IMR-90 (cell line): ENCODE data around the gene TPGS1. TPM values are rescaled to one million over a fixed set of nuclear protein-coding genes. Genes with fewer than 3 reads are reported as not detected.

Experiments
- ATAC-seq: fragments of 200-7000 bp; cut with Tn5 transposase; 2 replicates; pipeline ENCODE4 v1.9.1; 2020; ENCODE audit warnings: low read depth, mild to moderate bottlenecking, moderate library complexity
- BruUV-seq: library from RNA; stranded (reverse); fragments of 400-500 nt; replicated peaks from 2 replicates; lab custom pipeline; 2021; lab: Mats Ljungman, UMichigan
- CTCF ChIA-PET: fragments of 300-600 bp; formaldehyde crosslinking; extraction: SDS; loops from one replicate; lab custom pipeline; 2021; ENCODE audit warnings: antibody characterized with exemption; lab: Yijun Ruan, JAX
- POLR2A ChIA-PET: fragments of 300-600 bp; sonication (Branson Sonifier 250); formaldehyde crosslinking; loops from one replicate; lab custom pipeline; 2022; ENCODE audit warnings: antibody characterized with exemption; ENCODE audit not compliant: unreplicated experiment; lab: Charles Lee
- DNase-seq: peaks from one replicate; pipeline ENCODE4 v3.0.0; 2013
- H2AFZ ChIP-seq: replicated peaks from 2 replicates; pipeline ENCODE3; 2013; ENCODE audit warnings: low read length, mild to moderate bottlenecking; ENCODE audit not compliant: poor library complexity
- H2AK5ac ChIP-seq: 2 replicates; pipeline ENCODE4 v1.6.1; 2013; ENCODE audit warnings: low read depth, low read length, inconsistent platforms
- H2AK9ac ChIP-seq: replicated peaks from 2 replicates; pipeline ENCODE3; 2013; ENCODE audit warnings: mild to moderate bottlenecking, low read depth, low read length, moderate library complexity; ENCODE audit not compliant: poor library complexity
- H2BK120ac ChIP-seq: 2 replicates; pipeline ENCODE4 v1.6.1; 2013; ENCODE audit warnings: low read depth, low read length, inconsistent platforms
- H2BK15ac ChIP-seq: 3 replicates; pipeline ENCODE4 v1.6.1; 2013; ENCODE audit warnings: low read depth, low read length, inconsistent platforms
- H2BK20ac ChIP-seq: 2 replicates; pipeline ENCODE4 v1.6.1; 2013; ENCODE audit warnings: low read depth, mild to moderate bottlenecking, inconsistent platforms, low read length, moderate library complexity
- H2BK5ac ChIP-seq: 2 replicates; pipeline ENCODE4 v1.6.1; 2013; ENCODE audit warnings: mild to moderate bottlenecking, low read depth, low read length, inconsistent platforms; ENCODE audit not compliant: poor library complexity, severe bottlenecking
- H3K14ac ChIP-seq: replicated peaks from 2 replicates; pipeline ENCODE4 v1.6.1; 2013; ENCODE audit warnings: low read depth, low read length, inconsistent platforms
- H3K18ac ChIP-seq: 2 replicates; pipeline ENCODE4 v1.6.1; 2013; ENCODE audit warnings: low read depth, low read length, control low read depth
- H3K23ac ChIP-seq: 2 replicates; pipeline ENCODE4 v1.6.1; 2013; ENCODE audit warnings: low read depth, low read length, inconsistent platforms
- H3K27ac ChIP-seq: 2 replicates; pipeline ENCODE4 v1.5.1; 2013; ENCODE audit warnings: mild to moderate bottlenecking, control low read depth, low read length; ENCODE audit not compliant: insufficient read depth
- H3K27me3 ChIP-seq: 2 replicates; pipeline ENCODE4 v1.6.1; 2013; ENCODE audit warnings: low read length; ENCODE audit not compliant: control insufficient read depth, insufficient read depth
- H3K36me3 ChIP-seq: 2 replicates; pipeline ENCODE4 v1.6.1; 2013; ENCODE audit warnings: low read length, mixed read lengths; ENCODE audit not compliant: control insufficient read depth, insufficient read depth
- H3K4ac ChIP-seq: 2 replicates; pipeline ENCODE4 v1.6.1; 2013; ENCODE audit warnings: low read depth, low read length, inconsistent platforms
- H3K4me1 ChIP-seq: 2 replicates; pipeline ENCODE4 v1.6.1; 2013; ENCODE audit warnings: low read length, mixed read lengths; ENCODE audit not compliant: control insufficient read depth, insufficient read depth
- H3K4me2 ChIP-seq: 2 replicates; pipeline ENCODE4 v1.6.1; 2013; ENCODE audit warnings: low read depth, mild to moderate bottlenecking, control low read depth, low read length, moderate library complexity
- H3K4me3 ChIP-seq: 2 replicates; pipeline ENCODE4 v1.5.1; 2013; ENCODE audit warnings: low read depth, mild to moderate bottlenecking, control low read depth, low read length, moderate library complexity; ENCODE audit not compliant: insufficient read depth
- H3K56ac ChIP-seq: 2 replicates; pipeline ENCODE4 v1.6.1; 2013; ENCODE audit warnings: low read length, inconsistent platforms; ENCODE audit not compliant: insufficient read depth; ENCODE audit errors: extremely low read depth
- H3K79me1 ChIP-seq, 2 experiments: 2 replicates each; pipeline ENCODE4 v1.6.1; 2013; ENCODE audit warnings: low read length in 2 of 2, inconsistent platforms in 1 of 2, low read depth in 1 of 2
- H3K9ac ChIP-seq: 2 replicates; pipeline ENCODE4 v1.6.1; 2013; ENCODE audit warnings: low read depth, low read length, control low read depth
- H3K9me1 ChIP-seq: 2 replicates; pipeline ENCODE4 v1.6.1; 2013; ENCODE audit warnings: low read length, inconsistent platforms; ENCODE audit not compliant: insufficient read depth
- H3K9me3 ChIP-seq: 2 replicates; pipeline ENCODE4 v1.6.1; 2013; ENCODE audit warnings: low read length; ENCODE audit not compliant: control insufficient read depth, insufficient read depth
- H4K20me1 ChIP-seq: 2 replicates; pipeline ENCODE4 v1.6.1; 2013; ENCODE audit warnings: low read length, inconsistent platforms; ENCODE audit not compliant: insufficient read depth
- H4K5ac ChIP-seq: 2 replicates; pipeline ENCODE4 v1.6.1; 2013; ENCODE audit warnings: mild to moderate bottlenecking, low read depth, low read length, control low read depth
- H4K8ac ChIP-seq, 2 experiments: 2 replicates each; pipeline ENCODE4 v1.6.1; 2013; ENCODE audit warnings: low read depth in 2 of 2, low read length in 2 of 2, control low read depth in 1 of 2, inconsistent platforms in 1 of 2
- H4K91ac ChIP-seq: 2 replicates; pipeline ENCODE4 v1.6.1; 2013; ENCODE audit warnings: low read depth, low read length, inconsistent platforms; ENCODE audit not compliant: insufficient read depth
- FOS ChIP-seq: fragments of 150-350 bp; IDR thresholded peaks from 2 replicates; pipeline ENCODE4 v1.6.1; 2016; ENCODE audit warnings: low read depth, low read length
- MXI1 ChIP-seq: IDR thresholded peaks from 2 replicates; pipeline ENCODE4 v1.6.1; 2012; ENCODE audit warnings: low read depth, mild to moderate bottlenecking, low read length, moderate library complexity, borderline replicate concordance
- WGBS, 2 experiments: methylation state at CpG; one replicate each; pipeline versions ENCODE4 v1.1.5 to v1.1.7; 2013; ENCODE audit warnings: missing lambda C conversion rate in 2 of 2; ENCODE audit not compliant: insufficient read length in 1 of 2; ENCODE audit errors: extremely low coverage in 2 of 2; 5-methylcytosine and 5-hydroxymethylcytosine counted together
- dilution Hi-C: fragments of 300-500 bp; cut with HindIII; formaldehyde crosslinking; loops from one replicate; pipeline ENCODE4 v1.14.3; 2018; ENCODE audit warnings: low sequenced_read_pairs; ENCODE audit not compliant: unreplicated experiment
- in situ Hi-C: fragments of 300-500 bp; cut with MboI; formaldehyde crosslinking; loops from 3 replicates; pipeline ENCODE4 v1.14.3; 2019; ENCODE audit warnings: low sequenced_read_pairs, inconsistent platforms, mixed read lengths
- intact Hi-C: fragments of 100-400 bp; cut with micrococcal nuclease; formaldehyde crosslinking; loops from 2 replicates; pipeline ENCODE4 v1.10.0; 2022
- polyA plus RNA-seq, 3 experiments: library from polyadenylated mRNA; depleted of rRNA; stranded (reverse); fragments of >200 nt; gene quantifications; 2 replicates each; pipeline ENCODE4 v1.2.3, GENCODE V29; 2012; ENCODE audit warnings: low replicate concordance in 1 of 3
- total RNA-seq: library from RNA; depleted of rRNA; stranded (reverse); fragments of >200 nt; gene quantifications from 2 replicates; pipeline ENCODE4 v1.2.3, GENCODE V29; 2012

The TPGS1 gene
- total and polyA plus RNA-seq, 2 of the 4 experiments (the other 2 are of a cell fraction): 2.7 to 6.3 TPM

DNA sequence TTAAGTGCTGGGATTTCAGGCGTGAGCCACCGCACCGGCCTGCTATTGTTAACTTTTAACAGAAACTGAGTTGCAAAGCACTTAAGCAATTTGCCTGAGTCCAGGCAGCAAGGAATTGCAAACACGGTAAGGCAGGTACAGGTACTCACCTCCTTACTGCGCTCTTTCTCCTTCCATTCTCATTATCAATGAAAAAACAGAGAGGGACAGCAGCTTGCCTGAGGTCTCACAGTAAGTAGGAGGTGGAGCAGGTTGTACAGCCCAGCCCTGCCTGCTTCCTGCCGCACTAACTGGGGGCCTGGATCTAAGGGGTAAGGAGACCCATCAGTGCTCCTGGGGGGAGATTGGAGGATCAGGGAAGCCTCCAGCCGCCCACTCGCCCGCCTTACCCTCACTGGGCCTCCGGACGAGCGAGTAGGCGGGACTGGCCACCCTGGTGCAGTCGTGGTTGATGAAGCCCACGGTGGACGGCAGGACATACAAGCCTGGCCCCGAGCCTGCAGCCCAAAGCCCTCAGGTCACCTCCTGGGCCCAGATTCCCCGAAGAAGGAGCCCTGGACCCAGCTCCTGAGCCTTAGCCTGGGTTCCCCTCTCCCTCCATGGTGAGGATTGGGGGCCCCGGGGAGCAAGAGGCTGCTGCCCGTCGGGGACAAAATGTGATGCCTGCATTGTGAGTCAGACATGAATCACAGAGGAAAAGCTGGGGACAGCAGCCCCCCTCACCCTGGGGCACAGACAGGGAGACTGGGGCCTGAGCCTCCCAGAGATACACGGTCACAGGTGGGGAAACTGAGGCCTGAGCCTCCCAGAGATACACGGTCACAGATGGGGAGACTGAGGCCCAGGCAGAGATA lies 35.1 kb upstream of the TPGS1 start:
- Histone ChIP-seq H2BK5ac (no peak overlapping the region), H3K27me3 (no peaks in the 10 kb centered on the region; the same call in 1 of the 2 replicates), H3K79me1 (no peaks in the 10 kb centered on the region), H4K5ac (no peak overlapping the region), H3K9me3 (no peaks in the 10 kb centered on the region), H2BK20ac (no peak overlapping the region), H3K4me2 (no peak overlapping the region), H3K18ac (no peak overlapping the region), H3K4ac (no peak overlapping the region), H3K36me3 (no peaks in the 10 kb centered on the region), H4K20me1 (no peaks in the 10 kb centered on the region), H3K4me1 (peaks cover 3% of the 10 kb centered on the region; the same call in 1 of the 2 replicates), H4K91ac (no peak overlapping the region), H2AK5ac (no peak overlapping the region), H3K14ac (no peak overlapping the region), H2AFZ (peak overlapping the region; percentile 63), H2AK9ac (no peak overlapping the region), H3K4me3 (no peak overlapping the region), H4K8ac (no peak overlapping the region), H3K9ac (no peak overlapping the region), H3K9me1 (no peaks in the 10 kb centered on the region), H2BK120ac (no peak overlapping the region), H3K23ac (no peak overlapping the region), H2BK15ac (no peak overlapping the region), H3K27ac (no peak overlapping the region), H3K56ac (no peak overlapping the region)
- WGBS, 2 experiments: 68% methylated on average over 9 of the region's 23 CpGs; no CpG with 5 or more reads in 1 of the 2 experiments
- ATAC-seq: peak; percentile 27
- no TSS peak for BruUV-seq
- in situ Hi-C loops (no loop called here), intact Hi-C loops (no loop called here), dilution Hi-C loops (no loop called here)
- POLR2A ChIA-PET: interaction anchor here (0.6 kb wide), 1 partner anchor 20 kb away, joined by 3 read pairs; no protein-coding TSS in a partner anchor
- CTCF ChIA-PET: no interaction called here
- TF ChIP-seq MXI1 (no peak), FOS (no peak)
- no peak for DNase-seq
